Body of pancreas (tissue), 4 donors: ENCODE data around the gene SLC38A11. TPM values are rescaled to one million over a fixed set of nuclear protein-coding genes. Genes with fewer than 3 reads are reported as not detected.
A peak's percentile ranks its signal among the peaks of the same experiment; 100 is the strongest.

Source experiments
- ATAC-seq: fragments of 150-250 bp; one replicate; pipeline ENCODE4 v1.9.1; 2016
- DNase-seq, 4 donors: peaks; one replicate each; pipeline ENCODE4 v3.0.0-alpha.2; 2019
- H3K27ac ChIP-seq, 4 donors: fragments of 200-600 bp; sonication (generic); 1 replicate in 3 of 4; 2 replicates in 1 of 4; pipeline versions ENCODE4 v1.5.1 to v1.6.1; 2016 to 2019; ENCODE audit warnings: mild to moderate bottlenecking in 1 of 4, mixed read lengths in 1 of 4, moderate library complexity in 1 of 4
- H3K27me3 ChIP-seq, 2 donors: fragments of 200-600 bp; sonication (generic); one replicate each; pipeline ENCODE4 v1.6.0; 2016; ENCODE audit warnings: mild to moderate bottlenecking in 1 of 2
- H3K36me3 ChIP-seq, 2 donors: fragments of 200-600 bp; sonication (generic); replicated peaks in 1 of 2; 2 replicates each; pipeline ENCODE4 v1.5.1; 2016; ENCODE audit warnings: low read depth in 2 of 2; ENCODE audit not compliant: insufficient read depth in 1 of 2
- H3K4me1 ChIP-seq: fragments of 200-600 bp; sonication (generic); one replicate; pipeline ENCODE4 v1.6.0; 2016
- H3K4me3 ChIP-seq, 2 donors: fragments of 200-600 bp; sonication (generic); 1 replicate in 1 of 2; 2 replicates in 1 of 2; pipeline ENCODE4 v1.5.1; 2016 to 2019
- H3K9me3 ChIP-seq, 3 donors: fragments of 200-600 bp; sonication (generic); 1 replicate in 2 of 3; 2 replicates in 1 of 3; pipeline ENCODE4 v1.5.1; 2016
- POLR2A ChIP-seq, 3 donors: fragments of 450-650 bp; IDR thresholded peaks; one replicate each; pipeline ENCODE4 v1.6.1; 2016; ENCODE audit warnings: antibody characterized with exemption in 3 of 3, mild to moderate bottlenecking in 2 of 3
- WGBS, 2 donors: methylation state at CpG; one replicate each; pipeline ENCODE4 v1.1.5; 2017; 5-methylcytosine and 5-hydroxymethylcytosine counted together
- intact Hi-C: fragments of 100-400 bp; cut with DNase I; formaldehyde crosslinking; loops from one replicate; pipeline ENCODE4 v1.15.1; 2023
- total RNA-seq, 2 donors: library from RNA; depleted of rRNA; stranded (reverse); fragments of >200 nt; gene quantifications; one replicate each; pipeline ENCODE4 v1.1.0, GENCODE V29; 2016
- TF ChIP-seq, protein P1 (sequence below), 7 experiments: fragments of 450-650 bp in 4 of 7; fragments of 200-600 bp in 3 of 7; sonication (generic) in 3 of 7; IDR thresholded peaks; one replicate each; pipeline ENCODE4 v1.5.1; 2016 to 2019; ENCODE audit warnings: antibody characterized with exemption in 7 of 7

Gene SLC38A11
- total RNA-seq, 2 donors from 2014 or later, result 1.6 to 2.9 TPM

DNA sequence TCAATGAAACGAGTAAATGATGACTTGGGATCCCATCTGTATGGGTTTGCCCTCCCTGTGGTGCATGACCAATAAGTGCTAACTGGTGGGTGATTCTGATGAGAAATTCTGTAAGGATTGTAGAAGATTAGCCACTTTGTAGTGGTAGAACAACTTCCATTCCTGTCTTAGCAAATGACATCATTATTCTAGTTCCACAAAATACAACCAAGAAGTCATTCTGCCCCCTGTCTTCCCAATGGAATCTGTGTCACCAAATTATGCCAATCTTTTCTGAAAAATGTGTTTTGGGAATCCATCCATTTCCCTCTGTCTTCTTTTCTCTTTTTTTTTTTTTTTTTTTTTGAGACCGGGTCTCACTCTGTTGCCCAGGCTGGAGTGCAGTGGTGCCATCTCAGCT lies 48.4 kb downstream of the SLC38A11 start:
- ATAC-seq (no peak), DNase-seq (no peak)
- WGBS, 2 donors, result 91 to 93% methylated on average over 2 of the region's 2 CpGs
- intact Hi-C loops, result no loop called here
- no peak overlapping the region for H3K4me3 ChIP-seq
- TF ChIP-seq POLR2A (IDR thresholded peaks at IDR 0.05), result no peak
- TF ChIP-seq, protein P1, sequence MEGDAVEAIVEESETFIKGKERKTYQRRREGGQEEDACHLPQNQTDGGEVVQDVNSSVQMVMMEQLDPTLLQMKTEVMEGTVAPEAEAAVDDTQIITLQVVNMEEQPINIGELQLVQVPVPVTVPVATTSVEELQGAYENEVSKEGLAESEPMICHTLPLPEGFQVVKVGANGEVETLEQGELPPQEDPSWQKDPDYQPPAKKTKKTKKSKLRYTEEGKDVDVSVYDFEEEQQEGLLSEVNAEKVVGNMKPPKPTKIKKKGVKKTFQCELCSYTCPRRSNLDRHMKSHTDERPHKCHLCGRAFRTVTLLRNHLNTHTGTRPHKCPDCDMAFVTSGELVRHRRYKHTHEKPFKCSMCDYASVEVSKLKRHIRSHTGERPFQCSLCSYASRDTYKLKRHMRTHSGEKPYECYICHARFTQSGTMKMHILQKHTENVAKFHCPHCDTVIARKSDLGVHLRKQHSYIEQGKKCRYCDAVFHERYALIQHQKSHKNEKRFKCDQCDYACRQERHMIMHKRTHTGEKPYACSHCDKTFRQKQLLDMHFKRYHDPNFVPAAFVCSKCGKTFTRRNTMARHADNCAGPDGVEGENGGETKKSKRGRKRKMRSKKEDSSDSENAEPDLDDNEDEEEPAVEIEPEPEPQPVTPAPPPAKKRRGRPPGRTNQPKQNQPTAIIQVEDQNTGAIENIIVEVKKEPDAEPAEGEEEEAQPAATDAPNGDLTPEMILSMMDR (IDR thresholded peaks at IDR 0.05), result no peak
- no peaks in the 10 kb centered on the region for H3K27me3 ChIP-seq
- peaks cover 61% of the 10 kb centered on the region for H3K4me1 ChIP-seq
- no peaks in the 10 kb centered on the region for H3K36me3 ChIP-seq
- no peaks in the 10 kb centered on the region for H3K9me3 ChIP-seq
- peak overlapping the region in 1 of 4 donors; percentile 5 for H3K27ac ChIP-seq

DNA sequence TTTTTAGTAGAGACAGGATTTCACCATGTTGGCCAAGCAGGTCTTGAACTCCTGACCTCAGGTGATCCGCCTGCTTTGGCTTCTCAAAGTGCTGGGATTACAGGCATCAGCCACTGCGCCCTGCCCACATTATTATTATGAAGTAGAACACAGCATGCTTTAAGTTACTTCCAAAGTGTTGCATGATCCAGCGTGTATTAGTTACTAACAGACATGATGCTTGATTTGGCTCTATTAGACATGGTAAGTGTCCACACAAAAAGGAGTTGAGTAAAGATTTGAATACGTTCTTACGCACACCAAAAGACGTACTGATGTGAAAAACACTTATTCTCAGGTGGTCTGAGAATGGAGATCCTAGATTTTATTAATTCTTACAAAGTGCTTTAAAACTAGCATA lies 50.0 kb downstream of the SLC38A11 start:
- TF ChIP-seq POLR2A (IDR thresholded peaks at IDR 0.05), result no peak
- TF ChIP-seq, protein P1 (IDR thresholded peaks at IDR 0.05), result no peak
- ATAC-seq (no peak), DNase-seq (no peak)
- intact Hi-C loops, result no loop called here
- WGBS, 2 donors, result 86 to 92% methylated on average over 6 of the region's 6 CpGs
- Histone ChIP-seq H3K9me3 (no peaks in the 10 kb centered on the region), H3K4me3 (no peak overlapping the region), H3K27ac (no peak overlapping the region), H3K36me3 (no peaks in the 10 kb centered on the region), H3K27me3 (no peaks in the 10 kb centered on the region), H3K4me1 (peaks cover 54% of the 10 kb centered on the region)

DNA sequence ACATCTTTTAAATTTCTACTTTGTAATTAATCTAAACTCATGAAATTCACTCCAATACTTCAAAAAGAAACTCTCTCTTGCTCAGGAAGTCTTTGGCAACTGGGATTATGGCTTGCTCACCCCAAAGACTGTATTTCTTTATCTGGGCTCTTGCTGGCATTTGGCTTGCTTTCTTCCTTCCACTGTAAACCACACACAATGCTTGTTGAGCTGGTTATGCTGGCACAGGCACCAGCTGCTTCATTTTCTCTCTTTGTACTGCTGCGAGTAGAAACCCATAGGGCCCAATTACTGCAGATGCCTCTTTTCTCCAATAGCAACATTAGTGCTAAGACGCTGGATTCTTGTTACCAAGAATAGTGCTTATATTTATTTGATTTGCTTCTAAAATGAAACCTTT lies 51.4 kb downstream of the SLC38A11 start:
- intact Hi-C loops, result no loop called here
- peaks cover 43% of the 10 kb centered on the region for H3K4me1 ChIP-seq
- ATAC-seq (peak; percentile 87), DNase-seq (peak; percentile 53 to 82 (median 72))
- no peaks in the 10 kb centered on the region for H3K27me3 ChIP-seq
- no peaks in the 10 kb centered on the region for H3K36me3 ChIP-seq
- peak overlapping the region in 3 of 4 donors; percentile 41 to 60 (median 45) for H3K27ac ChIP-seq
- 3 to 16% methylated on average over 2 of the region's 2 CpGs for WGBS, 2 donors
- no peak overlapping the region for H3K4me3 ChIP-seq
- H3K9me3 ChIP-seq, result no peaks in the 10 kb centered on the region
- TF ChIP-seq, protein P1 (IDR thresholded peaks at IDR 0.05), result no peak
- TF ChIP-seq POLR2A (IDR thresholded peaks at IDR 0.05), result no peak

DNA sequence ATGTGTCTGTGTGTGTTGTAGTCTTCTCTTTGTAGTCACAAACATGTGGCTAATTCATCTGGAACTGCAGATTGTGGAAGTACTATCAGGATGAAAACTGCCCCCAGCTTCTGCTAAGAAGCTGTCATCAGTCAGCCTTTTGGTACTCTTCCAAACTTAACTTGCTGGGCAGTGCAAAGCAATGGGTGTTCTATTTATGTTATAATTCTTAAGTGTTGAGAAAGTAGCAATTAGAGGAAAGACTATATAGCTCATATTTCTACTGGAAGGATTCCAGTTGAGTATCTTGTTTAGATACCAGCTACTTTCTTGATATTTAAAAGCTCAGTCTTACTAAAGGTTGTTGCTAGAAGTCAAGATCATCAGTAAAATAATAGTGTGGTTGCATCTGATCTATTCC lies 52.1 kb downstream of the SLC38A11 start:
- intact Hi-C loops, result no loop called here
- H3K27ac ChIP-seq, result peak overlapping the region in 2 of 4 donors; percentile 45 to 60

DNA sequence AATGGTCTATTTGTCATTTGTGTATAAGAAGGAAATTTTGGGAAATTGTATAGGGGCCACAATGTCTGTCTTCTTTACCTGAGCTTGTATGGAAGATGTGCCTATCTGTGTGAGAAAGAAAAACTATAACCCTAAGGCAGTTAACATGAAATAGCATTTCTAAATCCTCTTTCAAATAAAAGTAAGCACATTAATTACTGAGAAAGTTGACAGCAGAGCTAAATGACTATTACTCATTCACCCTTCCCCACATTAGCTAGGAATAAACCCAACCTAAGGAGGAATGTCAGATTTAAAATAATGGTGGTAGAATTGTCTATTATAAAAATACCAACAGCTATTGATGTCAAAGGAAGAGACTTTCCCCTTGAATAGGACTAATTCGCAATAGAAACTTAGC lies 56.2 kb downstream of the SLC38A11 start:
- Histone ChIP-seq H3K4me3 (no peak overlapping the region), H3K4me1 (peaks cover 37% of the 10 kb centered on the region), H3K27me3 (no peaks in the 10 kb centered on the region), H3K36me3 (no peaks in the 10 kb centered on the region), H3K27ac (peak overlapping the region in 1 of 4 donors; percentile 70), H3K9me3 (no peaks in the 10 kb centered on the region)
- ATAC-seq (no peak), DNase-seq (no peak)
- whole genome bisulfite sequencing, 2 donors, result 81 to 95% methylated on average over 1 of the region's 1 CpG
- no peak for TF ChIP-seq POLR2A (IDR thresholded peaks at IDR 0.05)
- TF ChIP-seq, protein P1 (IDR thresholded peaks at IDR 0.05), result no peak
- intact Hi-C loops, result no loop called here

More for the DNA sequence above, 52.1 kb downstream of the SLC38A11 start:
- no peaks in the 10 kb centered on the region for H3K9me3 ChIP-seq
- no peak overlapping the region for H3K4me3 ChIP-seq
- DNase-seq, result no peak
- no peak for ATAC-seq
- TF ChIP-seq, protein P1 (IDR thresholded peaks at IDR 0.05), result no peak
- TF ChIP-seq POLR2A (IDR thresholded peaks at IDR 0.05), result no peak
- H3K4me1 ChIP-seq, result peaks cover 43% of the 10 kb centered on the region
- no peaks in the 10 kb centered on the region for H3K27me3 ChIP-seq
- H3K36me3 ChIP-seq, result no peaks in the 10 kb centered on the region
